ENCODE measurements around the gene PRDM12. TPM values are rescaled to one million over a fixed set of nuclear protein-coding genes. Genes with fewer than 3 reads are reported as not detected.

The PRDM12 gene
- total RNA-seq, 1 donor from 2014 or later = not detected

DNA sequence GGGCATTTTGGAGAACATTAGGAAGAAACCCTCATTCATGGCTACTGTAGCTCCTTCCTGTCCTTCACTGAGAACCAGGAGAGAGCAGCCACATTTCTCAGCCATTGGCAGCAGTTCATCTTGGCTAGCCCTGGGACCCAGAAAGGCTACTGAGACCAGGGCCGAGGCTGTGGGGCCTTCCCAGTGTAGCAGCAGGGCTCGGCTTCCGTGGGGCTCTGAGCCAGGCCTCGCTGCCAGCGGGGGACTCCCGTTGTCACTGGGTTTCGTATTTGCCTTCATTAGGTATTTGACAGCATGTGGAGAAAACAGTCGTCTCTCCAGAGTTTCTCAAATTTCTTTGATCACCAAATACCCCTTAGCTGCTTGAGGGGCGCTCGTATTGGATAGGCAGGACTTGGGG, 37.3 kb upstream of the PRDM12 start:
- no peaks in the 10 kb centered on the region for H3K4me1 ChIP-seq
- no peaks in the 10 kb centered on the region for H3K27me3 ChIP-seq
- H3K9me3 ChIP-seq = no peaks in the 10 kb centered on the region
- DNase-seq (ENCODE audit: extremely low spot score in 2 of 2) = no peak
- no peak overlapping the region for H3K27ac ChIP-seq
- intact Hi-C loops (cut with DNase I) = no loop called here
- H3K4me3 ChIP-seq = no peak overlapping the region
- no peak for TF ChIP-seq POLR2A (IDR thresholded peaks at IDR 0.05)
- no peak for TF ChIP-seq POLR2AphosphoS5 (IDR thresholded peaks at IDR 0.05; ENCODE audit: insufficient read depth in 1 of 2, low read depth in 1 of 2)
- TF ChIP-seq, protein P1, sequence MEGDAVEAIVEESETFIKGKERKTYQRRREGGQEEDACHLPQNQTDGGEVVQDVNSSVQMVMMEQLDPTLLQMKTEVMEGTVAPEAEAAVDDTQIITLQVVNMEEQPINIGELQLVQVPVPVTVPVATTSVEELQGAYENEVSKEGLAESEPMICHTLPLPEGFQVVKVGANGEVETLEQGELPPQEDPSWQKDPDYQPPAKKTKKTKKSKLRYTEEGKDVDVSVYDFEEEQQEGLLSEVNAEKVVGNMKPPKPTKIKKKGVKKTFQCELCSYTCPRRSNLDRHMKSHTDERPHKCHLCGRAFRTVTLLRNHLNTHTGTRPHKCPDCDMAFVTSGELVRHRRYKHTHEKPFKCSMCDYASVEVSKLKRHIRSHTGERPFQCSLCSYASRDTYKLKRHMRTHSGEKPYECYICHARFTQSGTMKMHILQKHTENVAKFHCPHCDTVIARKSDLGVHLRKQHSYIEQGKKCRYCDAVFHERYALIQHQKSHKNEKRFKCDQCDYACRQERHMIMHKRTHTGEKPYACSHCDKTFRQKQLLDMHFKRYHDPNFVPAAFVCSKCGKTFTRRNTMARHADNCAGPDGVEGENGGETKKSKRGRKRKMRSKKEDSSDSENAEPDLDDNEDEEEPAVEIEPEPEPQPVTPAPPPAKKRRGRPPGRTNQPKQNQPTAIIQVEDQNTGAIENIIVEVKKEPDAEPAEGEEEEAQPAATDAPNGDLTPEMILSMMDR (IDR thresholded peaks at IDR 0.05) = no peak
- peaks cover 0 to 96% of the 10 kb centered on the region in 2 donors for H3K36me3 ChIP-seq

DNA sequence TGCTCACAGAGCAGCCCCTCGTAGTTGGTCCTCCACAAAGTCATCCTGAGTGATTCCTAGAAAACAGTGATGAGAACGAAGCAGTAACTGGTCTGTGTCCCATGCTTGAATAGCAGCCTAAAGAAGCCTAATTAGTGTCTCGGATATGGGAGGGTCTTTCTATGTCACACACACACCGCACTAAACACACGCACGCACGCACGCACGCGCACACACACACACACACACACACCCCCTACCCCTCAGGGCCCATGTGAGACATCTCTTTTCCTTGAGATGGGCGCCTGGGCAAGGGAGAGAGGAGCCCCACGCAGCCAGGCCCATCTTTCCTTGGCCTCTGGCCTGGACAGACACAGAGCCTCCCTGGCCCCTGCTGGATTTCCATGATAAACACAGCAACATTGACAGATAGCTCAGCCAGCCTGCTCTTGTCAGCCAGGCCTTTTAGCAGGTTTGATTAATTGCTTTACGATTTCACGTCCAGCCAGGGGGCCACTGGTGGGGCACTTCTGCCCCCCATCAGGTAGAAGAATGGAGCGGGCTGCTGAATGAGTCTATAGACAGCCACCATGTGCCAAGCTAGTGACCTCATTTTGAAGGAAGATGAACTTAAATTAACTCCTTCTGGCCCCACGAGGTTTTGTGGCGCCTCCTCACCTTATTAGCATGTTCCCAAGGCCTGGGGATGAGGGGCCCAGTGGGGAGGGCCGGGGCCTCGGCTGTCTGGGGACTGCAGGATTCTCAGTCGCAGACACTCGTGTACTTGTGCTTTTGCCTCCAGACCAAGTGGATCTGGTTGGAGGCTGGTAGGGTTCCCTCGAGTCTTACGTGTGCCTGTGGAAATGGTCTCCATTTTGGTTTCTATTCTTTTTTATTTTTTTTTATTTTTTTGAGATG, 36.2 kb upstream of the PRDM12 start:
- intact Hi-C loops (cut with DNase I) = loop anchor here (2.0 kb wide), 1 partner anchor 45 kb away; no protein-coding TSS in a partner anchor
- DNase-seq (ENCODE audit: extremely low spot score in 2 of 2) = no peak
- H3K4me3 ChIP-seq = no peak overlapping the region
- no peaks in the 10 kb centered on the region for H3K9me3 ChIP-seq
- H3K27ac ChIP-seq = no peak overlapping the region
- H3K27me3 ChIP-seq = no peaks in the 10 kb centered on the region
- H3K4me1 ChIP-seq = no peaks in the 10 kb centered on the region
- TF ChIP-seq POLR2AphosphoS5 (IDR thresholded peaks at IDR 0.05; ENCODE audit: insufficient read depth in 1 of 2, low read depth in 1 of 2) (no peak), POLR2A (IDR thresholded peaks at IDR 0.05) (no peak)
- TF ChIP-seq, protein P1 (IDR thresholded peaks at IDR 0.05) = no peak
- H3K36me3 ChIP-seq = peaks cover 0 to 98% of the 10 kb centered on the region in 2 donors

DNA sequence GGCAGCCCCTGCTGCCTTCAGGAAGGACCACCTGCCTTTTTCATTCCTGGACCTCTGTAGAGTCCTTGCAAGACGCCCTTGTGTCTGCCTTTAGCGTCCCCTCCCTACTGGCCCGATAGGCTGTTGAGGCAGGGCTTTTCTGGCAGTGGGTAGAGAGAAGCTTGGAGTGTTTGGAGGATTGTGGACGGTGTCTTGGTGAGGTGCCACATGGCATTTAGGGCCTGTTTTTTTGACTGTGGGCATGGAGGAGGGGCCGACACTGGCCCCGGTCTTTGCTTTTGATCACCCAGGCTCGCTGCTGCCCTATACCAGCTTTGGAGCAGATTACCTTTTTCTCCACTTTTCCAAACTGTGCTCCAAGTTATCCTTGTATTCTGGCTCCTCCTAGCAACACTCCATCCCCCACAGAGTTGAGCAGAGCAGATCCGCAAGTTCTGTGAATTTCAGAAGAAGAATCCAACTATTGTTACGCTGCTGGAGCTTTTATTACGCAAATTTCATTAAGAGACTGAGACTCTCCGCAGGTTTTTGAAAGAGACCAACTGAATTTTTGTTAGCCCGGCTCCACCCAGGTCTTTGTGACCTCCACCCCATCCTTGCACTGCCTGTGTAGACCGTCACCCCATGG, 34.8 kb upstream of the PRDM12 start:
- H3K27me3 ChIP-seq = no peaks in the 10 kb centered on the region
- no peak for DNase-seq (ENCODE audit: extremely low spot score in 2 of 2)
- no peak overlapping the region for H3K27ac ChIP-seq
- no peak for TF ChIP-seq POLR2A (IDR thresholded peaks at IDR 0.05)
- TF ChIP-seq POLR2AphosphoS5 (IDR thresholded peaks at IDR 0.05; ENCODE audit: insufficient read depth in 1 of 2, low read depth in 1 of 2) = no peak
- TF ChIP-seq, protein P1 (IDR thresholded peaks at IDR 0.05) = no peak
- H3K9me3 ChIP-seq = no peaks in the 10 kb centered on the region
- intact Hi-C loops (cut with DNase I) = loop anchor here (2.0 kb wide), 1 partner anchor 43 kb away; no protein-coding TSS in a partner anchor
- H3K4me1 ChIP-seq = no peaks in the 10 kb centered on the region
- no peak overlapping the region for H3K4me3 ChIP-seq
- peaks cover 0 to 99% of the 10 kb centered on the region in 2 donors for H3K36me3 ChIP-seq

DNA sequence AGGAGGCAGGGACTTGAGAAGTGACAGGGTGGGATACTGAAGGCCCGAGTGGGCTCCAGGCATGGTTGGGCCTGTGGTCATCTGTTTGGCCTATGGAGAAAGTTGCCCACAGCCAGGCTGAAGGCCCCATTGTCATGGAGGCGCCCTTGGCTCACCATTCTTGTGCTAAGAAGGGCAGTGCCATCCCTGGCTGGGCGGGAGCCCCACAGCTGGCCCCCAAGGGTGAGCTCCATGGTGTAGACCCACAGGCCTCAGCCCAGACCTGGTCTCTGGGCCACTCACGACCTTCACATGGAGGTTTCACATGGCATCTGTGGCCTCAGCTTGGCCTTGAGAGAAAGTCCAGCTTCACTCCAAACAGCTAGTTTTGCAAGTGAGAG, 34.3 kb upstream of the PRDM12 start:
- H3K27me3 ChIP-seq = no peaks in the 10 kb centered on the region
- no peaks in the 10 kb centered on the region for H3K9me3 ChIP-seq
- no peak overlapping the region for H3K27ac ChIP-seq
- no peaks in the 10 kb centered on the region for H3K4me1 ChIP-seq
- H3K4me3 ChIP-seq = no peak overlapping the region
- TF ChIP-seq POLR2A (IDR thresholded peaks at IDR 0.05) (no peak), POLR2AphosphoS5 (IDR thresholded peaks at IDR 0.05; ENCODE audit: insufficient read depth in 1 of 2, low read depth in 1 of 2) (no peak)
- TF ChIP-seq, protein P1 (IDR thresholded peaks at IDR 0.05) = no peak
- intact Hi-C loops (cut with DNase I) = no loop called here
- no peak for DNase-seq (ENCODE audit: extremely low spot score in 2 of 2)
- peaks cover 0 to 99% of the 10 kb centered on the region in 2 donors for H3K36me3 ChIP-seq

Measured in vagina (tissue), 2 donors.